ENCODE measurements around the gene ANKRD60.
A peak's percentile ranks its signal among the peaks of the same experiment; 100 is the strongest.

ANKRD60 gene

DNA sequence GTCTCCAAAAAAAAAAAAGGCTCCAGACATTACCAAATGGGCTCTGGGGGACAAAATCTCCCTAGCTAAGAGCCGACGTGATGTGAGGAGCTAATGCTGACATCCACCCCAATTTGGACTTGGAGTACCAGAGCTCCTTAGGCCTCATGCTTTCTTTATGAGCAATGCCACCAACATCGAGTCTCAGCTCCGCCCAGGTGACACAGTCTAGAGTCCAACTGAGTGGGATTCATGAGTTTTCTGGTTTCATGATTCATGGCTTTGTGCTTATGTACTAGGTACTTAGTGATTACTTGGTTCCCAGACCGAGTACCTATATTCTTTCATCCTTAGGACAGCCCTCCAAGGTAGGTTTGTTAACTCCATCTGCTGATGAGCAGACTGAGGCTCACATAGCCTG is 4.4 kb downstream of the ANKRD60 start:
- no peak overlapping the region for H3K4me3 ChIP-seq (replicated peaks in 1 of 2; ENCODE audit: low read depth in 2 of 2, low read length in 2 of 2)
- TF ChIP-seq, protein P1, sequence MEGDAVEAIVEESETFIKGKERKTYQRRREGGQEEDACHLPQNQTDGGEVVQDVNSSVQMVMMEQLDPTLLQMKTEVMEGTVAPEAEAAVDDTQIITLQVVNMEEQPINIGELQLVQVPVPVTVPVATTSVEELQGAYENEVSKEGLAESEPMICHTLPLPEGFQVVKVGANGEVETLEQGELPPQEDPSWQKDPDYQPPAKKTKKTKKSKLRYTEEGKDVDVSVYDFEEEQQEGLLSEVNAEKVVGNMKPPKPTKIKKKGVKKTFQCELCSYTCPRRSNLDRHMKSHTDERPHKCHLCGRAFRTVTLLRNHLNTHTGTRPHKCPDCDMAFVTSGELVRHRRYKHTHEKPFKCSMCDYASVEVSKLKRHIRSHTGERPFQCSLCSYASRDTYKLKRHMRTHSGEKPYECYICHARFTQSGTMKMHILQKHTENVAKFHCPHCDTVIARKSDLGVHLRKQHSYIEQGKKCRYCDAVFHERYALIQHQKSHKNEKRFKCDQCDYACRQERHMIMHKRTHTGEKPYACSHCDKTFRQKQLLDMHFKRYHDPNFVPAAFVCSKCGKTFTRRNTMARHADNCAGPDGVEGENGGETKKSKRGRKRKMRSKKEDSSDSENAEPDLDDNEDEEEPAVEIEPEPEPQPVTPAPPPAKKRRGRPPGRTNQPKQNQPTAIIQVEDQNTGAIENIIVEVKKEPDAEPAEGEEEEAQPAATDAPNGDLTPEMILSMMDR (IDR thresholded peaks at IDR 0.05; ENCODE audit: low read depth, low read length), result no peak
- no peak for DNase-seq (ENCODE audit: low read depth in 2 of 2)

GRCh38 chr20:58223358-58223941 is 5.0 kb downstream of the ANKRD60 start:
- no peak overlapping the region for H3K4me3 ChIP-seq (replicated peaks in 1 of 2; ENCODE audit: low read depth in 2 of 2, low read length in 2 of 2)
- DNase-seq (ENCODE audit: low read depth in 2 of 2), result no peak
- TF ChIP-seq, protein P1 (IDR thresholded peaks at IDR 0.05; ENCODE audit: low read depth, low read length), result no peak

GRCh38 chr20:58222446-58222845 is 6.0 kb downstream of the ANKRD60 start:
- DNase-seq (ENCODE audit: low read depth in 2 of 2), result no peak
- no peak overlapping the region for H3K4me3 ChIP-seq (replicated peaks in 1 of 2; ENCODE audit: low read depth in 2 of 2, low read length in 2 of 2)
- TF ChIP-seq, protein P1 (IDR thresholded peaks at IDR 0.05; ENCODE audit: low read depth, low read length), result no peak

DNA sequence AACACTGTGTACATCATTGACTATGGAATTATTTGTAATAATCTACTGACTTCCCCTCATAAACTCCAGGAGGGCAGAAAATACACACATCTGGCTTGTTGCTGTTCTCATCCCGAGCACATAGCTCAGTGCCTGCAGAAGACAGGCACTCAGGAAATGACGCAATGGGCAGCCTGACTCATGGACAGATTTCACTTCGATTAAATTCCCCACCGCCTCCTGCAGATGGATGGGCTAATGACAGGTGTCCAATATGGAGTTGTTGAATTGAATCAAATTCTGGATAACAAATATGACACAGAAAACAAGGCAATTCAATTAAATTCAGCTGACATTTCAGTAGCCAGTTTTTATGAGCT is 9.1 kb downstream of the ANKRD60 start:
- peak; percentile 24 to 78 for DNase-seq (ENCODE audit: low read depth in 2 of 2)
- H3K4me3 ChIP-seq (replicated peaks in 1 of 2; ENCODE audit: low read depth in 2 of 2, low read length in 2 of 2), result no peak overlapping the region
- TF ChIP-seq, protein P1 (IDR thresholded peaks at IDR 0.05; ENCODE audit: low read depth, low read length), result no peak

- DNase-seq (ENCODE audit: low read depth in 2 of 2), result no peak
- H3K4me3 ChIP-seq (replicated peaks in 1 of 2; ENCODE audit: low read depth in 2 of 2, low read length in 2 of 2), result no peak overlapping the region
- TF ChIP-seq, protein P1 (IDR thresholded peaks at IDR 0.05; ENCODE audit: low read depth, low read length), result no peak
Observed at GRCh38 chr20:58218665-58219341, 9.7 kb downstream of the ANKRD60 start.

- TF ChIP-seq, protein P1 (IDR thresholded peaks at IDR 0.05; ENCODE audit: low read depth, low read length), result no peak
- DNase-seq (ENCODE audit: low read depth in 2 of 2), result peak; percentile 19 to 34
- no peak overlapping the region for H3K4me3 ChIP-seq (replicated peaks in 1 of 2; ENCODE audit: low read depth in 2 of 2, low read length in 2 of 2)
Observed at GRCh38 chr20:58216334-58216733, 12.1 kb downstream of the ANKRD60 start.

Measured in cardiac fibroblast (primary cell).